ENCODE measurements around the gene APBA2.

APBA2 gene

DNA sequence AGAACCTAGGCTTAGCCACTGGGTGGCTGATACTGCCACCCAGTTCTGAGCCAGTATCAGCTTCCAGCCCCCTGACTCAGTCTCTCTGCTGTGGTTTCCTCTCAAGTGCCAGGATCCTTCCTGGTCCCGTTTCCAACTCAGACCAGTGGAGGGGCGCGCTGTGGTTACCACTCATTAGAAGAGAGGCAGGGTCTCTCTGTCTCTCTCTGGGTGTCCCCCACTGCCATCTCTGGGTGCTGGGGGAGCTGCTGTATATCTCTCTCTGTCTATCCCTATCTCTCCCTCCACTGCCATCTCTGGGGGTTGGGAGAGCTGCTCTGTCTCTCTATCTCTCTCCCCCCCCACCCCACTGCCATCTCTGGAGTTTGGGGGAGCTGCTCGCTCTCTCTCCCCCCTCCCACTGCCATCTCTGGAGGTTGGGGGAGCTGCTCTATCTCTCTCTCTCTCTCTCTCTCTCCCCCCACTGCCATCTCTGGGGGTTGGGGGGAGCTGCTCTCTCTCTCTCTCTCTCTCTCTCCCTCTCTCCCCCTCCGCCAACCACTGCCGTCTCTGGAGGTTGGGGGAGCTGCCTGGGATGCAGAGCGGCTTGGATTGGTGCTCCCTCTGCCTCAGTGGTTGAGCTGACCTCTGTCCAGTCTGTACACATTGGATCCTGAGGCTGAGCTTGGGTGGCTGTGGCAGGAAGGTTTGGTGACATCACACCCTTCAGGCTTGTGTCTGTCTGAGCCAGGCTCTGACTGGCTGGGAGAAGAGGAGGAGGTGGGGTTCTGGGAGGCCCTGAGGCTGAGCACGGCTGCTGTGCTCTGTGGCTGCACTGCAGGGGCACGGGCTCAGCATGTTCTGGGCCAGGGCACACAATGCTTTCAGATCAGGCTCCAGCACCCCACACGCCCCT is 98.9 kb downstream of the APBA2 start:
- DNase-seq (ENCODE audit: low read depth): no peak

DNA sequence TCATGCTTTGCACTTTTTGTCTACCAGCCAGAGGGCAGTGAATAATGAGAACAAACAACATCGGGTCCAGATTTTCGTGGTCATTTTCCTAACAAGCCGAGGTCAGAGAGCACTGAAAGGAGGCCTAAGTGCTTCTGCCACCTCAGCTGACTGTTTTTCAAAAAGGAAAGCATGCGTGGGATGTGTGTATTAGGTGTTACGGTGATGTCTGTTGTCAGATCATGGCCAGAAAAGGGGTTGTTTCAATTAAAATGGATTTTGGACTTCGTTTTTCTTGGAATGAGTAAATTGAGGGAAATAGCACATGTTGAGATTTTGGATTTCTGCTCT is 99.5 kb downstream of the APBA2 start:
- DNase-seq (ENCODE audit: low read depth): no peak

DNA sequence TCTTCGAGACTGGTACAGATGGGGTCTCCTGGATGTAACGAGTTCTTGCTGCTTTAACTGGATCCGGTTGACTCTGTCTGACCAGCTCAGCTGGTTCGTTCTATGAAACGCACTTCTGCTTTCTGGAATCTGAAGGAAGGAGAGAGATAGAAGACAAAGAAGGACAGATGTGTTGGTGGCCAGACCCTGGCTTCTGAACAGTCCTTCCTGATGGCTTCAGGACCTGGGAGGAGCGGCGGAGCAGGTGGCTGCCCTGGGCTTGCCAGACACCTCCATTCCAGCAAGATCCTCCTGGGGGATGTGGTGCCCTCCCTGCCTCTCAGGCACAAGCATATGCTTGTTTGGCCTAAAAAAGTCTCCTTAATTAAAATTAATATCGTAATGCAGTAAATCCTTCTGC is 99.9 kb downstream of the APBA2 start:
- DNase-seq (ENCODE audit: low read depth): no peak

DNA sequence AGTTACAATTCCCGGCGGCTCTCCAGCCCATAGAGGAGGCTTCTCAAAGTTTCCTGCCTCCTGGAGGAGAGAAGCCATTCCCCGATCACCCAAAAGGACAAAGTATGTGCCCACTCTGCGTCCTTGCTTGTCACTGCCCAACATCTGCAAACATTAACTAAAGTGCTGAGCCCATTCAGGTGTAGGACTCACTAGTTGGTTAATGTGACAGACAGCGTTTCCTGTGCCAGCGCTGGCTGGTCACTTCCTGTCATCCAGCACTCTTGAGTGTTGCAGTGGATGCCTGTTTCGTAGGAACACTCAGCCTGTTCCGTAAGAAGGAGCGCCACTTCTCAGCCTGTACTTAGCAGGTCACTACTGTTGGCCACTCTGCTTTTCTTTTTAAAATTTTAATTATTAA is 100.3 kb downstream of the APBA2 start:
- DNase-seq (ENCODE audit: low read depth): no peak

DNA sequence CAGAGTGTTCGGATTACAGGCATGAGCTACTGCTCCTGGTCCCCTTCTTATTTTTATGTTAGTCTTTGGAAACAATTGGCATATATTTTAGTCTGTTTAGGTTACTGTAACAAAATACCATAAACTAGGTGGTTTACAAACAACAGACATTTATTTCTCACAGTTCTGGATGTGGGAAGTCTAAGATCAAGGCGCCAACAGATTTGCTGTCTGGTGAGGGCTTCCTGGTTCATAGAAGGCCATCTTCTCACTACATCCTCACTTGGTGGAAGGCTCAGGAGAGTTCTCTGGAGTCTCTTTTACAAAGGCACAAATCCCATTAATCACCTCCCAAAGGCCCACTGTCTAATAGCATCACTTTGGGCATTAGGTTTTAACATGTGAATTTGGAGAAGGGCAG is 101.0 kb downstream of the APBA2 start:
- DNase-seq (ENCODE audit: low read depth): no peak

DNA sequence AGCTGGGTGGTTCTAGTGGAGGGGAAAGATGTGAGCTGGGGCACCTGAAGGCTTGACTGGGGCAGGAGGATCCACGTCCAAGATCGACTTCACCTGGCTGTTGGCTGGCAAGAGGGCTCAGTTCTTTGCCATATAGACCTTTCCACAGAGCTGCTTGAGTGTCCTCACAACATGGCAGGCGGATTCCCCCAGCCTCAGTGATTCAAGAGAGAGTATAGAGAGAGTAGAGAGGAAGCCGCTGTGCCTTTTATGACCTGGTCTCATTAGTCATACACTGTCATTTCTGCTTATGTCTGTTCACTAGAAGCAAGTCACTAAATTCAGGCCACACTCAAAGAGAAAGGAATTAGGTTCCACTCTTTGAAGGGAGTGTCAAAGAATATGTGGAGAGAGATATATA is 101.6 kb downstream of the APBA2 start:
- DNase-seq (ENCODE audit: low read depth): no peak

DNA sequence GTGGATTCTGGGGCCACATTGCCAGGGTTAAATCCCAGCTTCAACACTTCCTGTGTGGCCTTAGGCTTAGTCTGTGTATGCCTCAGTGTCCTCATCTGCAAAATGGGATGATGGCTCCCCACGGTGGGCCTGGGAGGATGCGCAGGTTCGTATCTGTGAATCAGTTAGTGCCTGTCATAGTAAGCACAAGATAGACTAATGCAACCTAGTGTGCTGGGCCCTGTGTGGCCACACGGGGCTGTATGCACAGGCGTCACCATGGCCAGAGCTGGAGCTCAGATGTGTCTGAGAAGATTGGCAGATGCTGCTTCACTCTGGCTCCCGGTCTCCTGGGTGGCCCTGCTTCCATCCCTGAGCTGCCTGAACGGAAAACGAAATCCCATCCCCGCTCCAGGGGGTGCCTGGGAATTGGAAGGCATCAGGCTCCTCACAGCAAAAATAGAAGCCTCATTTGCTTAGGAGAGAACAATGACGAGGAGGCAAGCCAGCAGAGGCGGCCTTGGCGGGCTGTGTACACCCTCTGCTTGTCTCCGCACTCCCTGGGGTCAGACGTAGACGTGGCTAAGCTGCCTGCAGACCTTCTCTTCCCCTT is 103.6 kb downstream of the APBA2 start:
- DNase-seq (ENCODE audit: low read depth): no peak

DNA sequence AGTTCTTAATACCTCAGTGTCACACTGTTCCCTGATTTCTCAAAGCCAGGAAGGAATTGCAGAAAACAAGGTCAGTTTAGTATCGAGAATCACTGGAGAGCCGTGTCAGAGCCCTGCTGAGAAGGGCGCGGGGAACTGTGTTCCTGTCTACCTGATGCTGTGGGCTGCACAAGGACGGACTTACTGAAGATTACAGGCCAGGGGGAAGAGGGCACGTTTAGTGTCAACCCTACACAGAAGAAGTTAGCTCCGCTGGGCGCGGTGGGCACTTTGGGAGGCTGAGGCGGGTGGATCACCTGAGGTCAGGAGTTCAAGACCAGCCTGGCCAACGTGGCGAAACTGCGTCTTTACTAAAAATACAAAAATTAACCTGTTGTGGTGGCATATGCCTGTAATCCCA is 104.1 kb downstream of the APBA2 start:
- DNase-seq (ENCODE audit: low read depth): no peak

DNA sequence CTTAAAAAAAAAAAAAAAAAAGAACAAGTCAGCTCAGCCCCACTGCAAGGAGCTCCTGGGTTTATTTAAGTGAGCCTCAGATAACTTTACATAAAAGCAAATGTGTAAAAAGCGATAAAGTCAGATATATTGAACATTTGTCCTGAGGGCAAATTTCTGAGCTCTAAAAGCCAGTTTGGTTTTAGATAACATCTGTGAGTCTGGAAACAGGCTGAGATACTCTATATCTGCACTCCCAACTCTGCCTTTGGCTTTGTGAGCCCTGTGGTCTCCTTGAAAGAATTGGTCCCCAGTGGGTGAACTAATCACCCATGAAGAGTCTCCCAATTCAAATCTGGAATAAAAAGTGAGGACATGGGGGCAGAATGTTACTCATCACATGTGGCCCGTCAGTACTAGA is 104.6 kb downstream of the APBA2 start:
- no peak for DNase-seq (ENCODE audit: low read depth)

DNA sequence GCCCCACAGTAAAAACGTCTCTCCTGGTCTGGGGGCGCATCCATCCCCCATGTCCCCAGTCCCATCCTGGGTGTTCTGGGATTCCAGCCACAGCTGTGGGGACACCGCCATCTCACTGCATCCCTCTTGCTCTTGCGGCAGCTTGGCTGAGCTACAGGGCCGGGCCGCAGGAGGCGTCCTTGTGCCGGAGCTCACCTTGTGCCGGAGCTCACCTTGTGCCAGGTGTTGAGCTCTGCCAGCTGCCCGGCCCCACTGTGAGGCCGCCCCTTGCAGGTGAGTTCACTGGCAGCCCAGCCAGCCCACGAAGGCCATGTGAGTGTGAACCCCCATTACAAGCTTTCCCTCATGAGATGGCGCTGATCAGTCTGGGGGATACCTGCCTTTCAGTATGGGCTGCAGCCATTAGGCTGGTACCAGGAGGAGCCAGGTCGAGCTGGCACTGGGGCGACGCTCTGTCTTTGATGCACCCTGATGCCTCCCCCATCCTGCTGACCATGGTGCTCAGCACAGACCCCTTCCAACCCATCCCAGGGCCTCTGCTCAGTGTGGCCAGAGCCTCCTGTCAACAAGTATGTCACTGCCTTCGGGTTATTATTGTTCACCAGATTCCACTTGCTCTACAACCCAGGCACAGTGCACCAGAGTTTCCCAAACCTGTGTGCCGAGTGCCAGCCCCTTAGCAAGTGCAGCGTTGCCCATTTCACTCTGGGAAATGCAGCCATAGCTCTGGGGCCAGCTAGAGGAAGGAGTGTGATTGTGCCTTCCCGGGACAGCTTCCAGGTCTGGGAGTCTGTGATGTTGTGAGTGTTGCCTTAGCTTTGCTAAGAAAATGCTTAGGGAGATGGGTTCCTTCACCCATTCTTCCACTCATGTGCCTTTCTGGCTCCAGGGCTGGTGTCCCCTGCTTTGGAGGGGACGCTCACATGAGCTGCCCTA is 105.7 kb downstream of the APBA2 start:
- DNase-seq (ENCODE audit: low read depth): no peak

DNA sequence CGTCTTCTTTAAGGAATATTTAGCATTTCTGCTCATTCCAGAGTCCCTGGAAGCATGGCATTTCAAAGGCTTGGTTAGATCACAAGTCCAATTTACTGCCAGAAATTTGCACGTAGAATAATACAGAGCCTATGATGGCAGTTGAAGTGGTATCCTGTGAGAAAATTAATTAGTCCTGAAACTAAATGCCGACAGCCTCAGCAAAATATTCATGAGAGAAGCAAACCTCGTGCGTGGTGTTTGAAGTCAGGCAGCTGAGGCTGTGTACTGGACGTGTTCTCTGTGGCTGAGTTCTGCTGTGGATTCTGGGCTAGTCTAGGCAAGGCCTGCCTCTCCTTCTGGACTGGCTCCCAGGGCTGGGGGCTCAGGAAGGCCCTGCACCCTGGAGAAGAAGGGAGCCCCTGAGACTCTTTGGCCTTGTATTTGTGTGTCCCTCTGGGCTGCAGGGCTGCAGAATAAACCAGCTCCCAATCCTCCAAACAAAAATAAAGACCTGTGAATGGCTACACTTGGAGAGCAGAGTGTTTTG is 106.6 kb downstream of the APBA2 start:
- no peak for DNase-seq (ENCODE audit: low read depth)

DNA sequence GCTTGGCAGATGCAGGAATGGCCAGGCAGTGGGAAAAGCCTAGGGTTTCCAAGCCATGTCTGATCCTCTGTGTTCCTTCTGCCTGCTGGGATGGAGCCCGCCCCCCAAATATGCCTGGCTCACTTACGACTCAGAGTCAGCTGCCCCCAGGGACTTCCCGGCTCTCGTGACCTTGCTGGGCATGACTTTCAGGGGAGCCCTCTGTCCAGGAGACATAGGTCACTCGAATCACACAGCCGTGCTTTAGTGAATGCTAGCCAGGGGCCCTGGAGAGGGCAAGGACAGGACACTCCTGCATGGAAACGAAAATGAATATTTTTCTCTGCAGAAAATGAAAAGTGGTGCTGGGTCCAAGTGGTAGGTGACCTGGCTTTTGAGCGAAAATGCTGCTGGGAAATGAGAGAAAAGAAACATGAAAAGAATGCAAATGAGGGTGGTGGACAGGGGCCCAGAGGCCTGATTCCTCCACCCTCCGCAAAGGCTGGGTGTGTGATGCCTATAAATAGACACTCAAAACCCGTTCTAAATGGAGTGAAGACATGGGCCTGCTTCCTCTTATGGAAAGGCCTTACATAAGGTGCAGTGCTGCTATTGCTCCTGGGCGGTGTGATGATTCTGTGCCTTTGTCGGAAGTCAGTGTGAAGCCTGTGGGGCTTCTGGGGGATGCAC is 107.4 kb downstream of the APBA2 start:
- DNase-seq (ENCODE audit: low read depth): no peak

DNA sequence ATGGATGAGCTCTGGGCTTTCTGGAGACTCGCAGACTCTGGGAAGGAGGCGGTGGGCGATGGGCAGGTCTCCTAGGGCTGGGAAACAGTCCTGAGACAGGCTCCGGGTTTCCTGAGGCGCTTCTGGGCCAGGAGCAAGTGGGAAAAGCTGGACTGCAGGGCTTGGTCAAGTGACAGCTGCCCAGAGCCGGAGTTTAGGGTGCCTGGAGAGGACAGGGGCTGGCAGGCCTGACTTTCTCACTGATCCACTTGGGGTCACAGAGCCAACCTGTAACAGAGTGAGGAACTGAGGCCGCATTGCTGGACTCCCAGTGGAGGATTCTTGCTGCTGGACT is 107.9 kb downstream of the APBA2 start:
- no peak for DNase-seq (ENCODE audit: low read depth)

DNA sequence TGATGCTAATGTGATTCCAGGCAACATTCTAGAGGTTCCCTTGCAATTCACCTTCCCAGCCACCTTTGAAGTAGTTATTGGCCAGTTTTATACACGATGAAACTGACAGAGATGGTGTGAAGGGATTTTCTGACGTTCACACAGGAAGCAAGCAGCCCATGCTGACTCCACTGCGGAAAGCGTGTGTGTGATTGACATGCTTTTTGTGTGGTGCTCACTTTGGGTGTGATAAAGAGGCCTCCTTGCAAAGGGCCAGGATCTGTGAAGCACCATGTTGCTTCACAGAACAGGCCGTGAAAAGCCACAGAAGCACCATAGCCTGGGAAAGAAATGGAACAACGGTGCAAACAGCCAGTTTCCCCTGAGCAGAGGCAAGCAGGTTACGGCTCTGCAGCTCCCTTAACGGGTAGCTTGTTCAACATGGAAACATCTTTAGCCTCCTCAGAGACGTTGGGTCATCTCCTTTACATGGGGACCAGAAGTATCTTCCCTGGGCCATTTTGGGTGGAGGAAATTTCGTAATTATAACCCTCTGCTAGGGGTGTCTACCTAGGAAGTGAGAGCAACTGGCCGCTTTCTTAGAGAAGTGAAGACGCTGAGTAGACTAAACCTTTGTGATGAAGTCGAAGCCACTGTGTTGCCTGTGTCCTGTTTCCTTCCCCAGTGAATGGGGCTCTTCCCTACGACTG is 108.5 kb downstream of the APBA2 start:
- DNase-seq (ENCODE audit: low read depth): no peak

DNA sequence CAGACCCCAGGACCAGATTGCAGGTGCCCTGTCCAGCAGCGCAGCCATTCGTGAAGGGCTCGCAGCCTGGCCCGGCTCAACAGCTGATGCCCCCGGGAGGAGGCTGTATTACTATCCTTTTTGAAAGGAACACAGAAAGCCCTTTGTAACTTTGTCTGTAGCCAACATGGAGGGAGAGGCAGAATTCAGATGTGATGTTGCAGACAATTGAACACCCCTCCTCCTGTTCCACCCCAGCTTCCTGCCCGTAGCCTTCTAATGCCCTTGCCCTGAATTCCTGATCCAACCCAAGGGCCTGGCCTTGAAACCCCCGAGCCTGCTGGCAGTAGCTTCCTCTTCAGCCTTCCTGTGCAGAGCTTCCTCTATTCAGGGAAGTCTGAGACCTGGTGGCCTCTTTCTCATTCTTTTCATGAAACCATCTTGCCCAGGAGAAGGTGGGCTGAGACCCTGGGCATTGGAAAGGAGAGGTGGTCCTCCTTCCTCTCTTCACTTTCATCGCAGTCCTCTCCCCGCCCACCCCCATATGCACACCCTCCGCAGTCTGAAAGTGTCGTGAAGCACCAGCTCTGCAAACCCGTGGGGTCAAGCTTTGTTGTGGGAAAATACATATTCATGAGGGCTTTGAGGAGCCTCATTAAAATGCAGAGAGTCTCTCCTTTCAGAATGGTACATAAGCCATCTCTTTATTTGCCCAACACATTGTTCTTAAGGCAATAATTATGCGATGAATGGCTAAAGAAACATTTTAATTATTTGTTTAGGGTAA is 109.2 kb downstream of the APBA2 start:
- no peak for DNase-seq (ENCODE audit: low read depth)

DNA sequence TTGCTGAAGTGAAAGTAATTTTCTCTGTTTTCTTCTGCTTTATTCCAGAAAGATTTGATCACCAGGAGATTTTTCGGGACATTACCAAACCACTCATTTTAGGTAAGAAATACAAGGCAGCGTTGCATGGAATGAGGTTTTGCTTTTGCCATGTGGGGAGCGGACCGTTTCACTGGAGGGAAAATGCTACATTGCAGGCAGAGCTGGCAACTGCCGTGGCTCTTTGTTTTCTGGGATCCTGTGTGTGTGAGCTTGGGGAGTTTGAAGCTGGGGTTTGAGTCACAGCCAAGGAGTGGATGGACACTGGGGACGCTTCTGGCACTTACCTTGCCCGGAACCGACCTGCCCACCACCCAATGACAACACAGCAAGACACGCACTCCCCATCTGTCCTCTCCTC is 109.9 kb downstream of the APBA2 start:
- no peak for DNase-seq (ENCODE audit: low read depth)

DNA sequence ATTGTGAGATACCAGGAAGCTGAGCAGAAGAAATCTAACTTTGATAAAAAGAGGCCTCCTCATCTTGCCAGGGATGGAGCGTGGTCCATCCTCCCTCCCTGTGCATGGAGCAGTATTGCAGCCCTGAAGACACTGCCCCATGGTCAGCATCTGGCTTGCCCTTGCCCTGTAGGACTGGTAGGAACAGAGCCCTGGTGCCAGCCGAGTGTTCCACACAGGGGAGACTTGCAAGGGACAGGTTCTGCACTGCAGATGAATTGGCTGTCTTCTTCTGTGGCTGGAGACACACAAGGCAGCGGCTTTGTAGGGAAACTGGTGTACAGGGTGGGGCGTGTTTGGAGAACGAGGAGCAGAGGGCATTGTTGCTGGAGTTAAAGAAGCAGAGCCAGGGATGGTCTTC is 110.5 kb downstream of the APBA2 start:
- no peak for DNase-seq (ENCODE audit: low read depth)

DNA sequence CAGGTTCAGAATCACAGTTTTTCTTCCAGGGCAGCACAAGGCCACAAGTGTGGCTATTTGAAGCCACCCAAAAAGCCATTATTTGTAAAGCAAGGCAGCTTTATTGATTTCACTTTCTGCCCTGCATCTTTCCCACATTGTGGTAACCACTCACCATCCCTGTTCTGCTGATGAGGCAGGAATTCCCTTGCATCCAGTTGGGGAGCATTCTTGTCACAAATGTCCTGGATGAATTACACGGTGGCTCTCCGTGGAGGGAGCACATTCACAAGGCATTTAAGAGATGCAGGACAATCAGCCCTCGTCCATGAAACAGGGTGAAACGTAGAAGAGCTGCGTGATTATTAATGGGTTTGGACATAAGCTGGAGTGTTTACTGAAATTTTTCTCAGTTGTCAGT is 111.2 kb downstream of the APBA2 start:
- no peak for DNase-seq (ENCODE audit: low read depth)

DNA sequence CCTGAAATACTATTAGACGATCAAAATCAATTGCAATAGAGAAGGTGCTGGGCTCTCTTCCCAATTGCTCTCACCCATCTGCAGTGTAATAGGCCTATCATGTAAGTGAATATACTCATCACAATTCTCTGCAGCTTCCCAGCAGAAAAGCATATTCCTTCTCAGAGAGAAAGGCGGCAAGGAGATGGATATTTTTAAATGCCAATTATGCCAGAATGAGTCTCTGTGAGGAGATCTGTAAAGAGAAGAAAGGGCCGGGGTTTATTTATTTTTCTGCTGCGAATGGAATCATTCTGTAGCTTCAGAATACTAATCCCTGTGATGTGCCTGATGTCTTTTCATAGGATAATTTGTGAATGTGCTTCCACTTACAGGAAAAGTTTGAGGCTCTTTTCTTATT is 112.0 kb downstream of the APBA2 start:
- no peak for DNase-seq (ENCODE audit: low read depth)

DNA sequence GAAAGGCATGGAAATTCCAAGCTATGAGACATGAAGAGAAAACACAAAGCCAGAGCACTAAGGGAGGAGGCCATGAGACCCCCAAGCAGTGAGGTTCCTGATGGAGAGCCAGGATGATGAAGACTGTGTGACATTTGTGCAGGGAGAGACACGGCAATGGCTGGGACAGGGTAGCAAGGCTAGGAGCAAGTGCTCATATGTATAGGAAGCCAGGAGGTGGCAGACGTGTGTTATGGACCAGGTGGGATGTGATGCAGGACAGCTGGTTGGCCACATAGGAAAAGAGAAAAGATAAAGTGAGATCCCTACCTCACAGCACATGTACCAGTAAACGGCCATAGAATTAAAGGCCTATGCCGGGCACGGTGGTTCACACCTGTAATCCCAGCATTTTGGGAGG is 112.7 kb downstream of the APBA2 start:
- DNase-seq (ENCODE audit: low read depth): no peak
